ENCODE measurements around the gene ARHGAP26. TPM values are rescaled to one million over a fixed set of nuclear protein-coding genes. Genes with fewer than 3 reads are reported as not detected.

The ARHGAP26 gene
- total RNA-seq, 2 experiments from 2014 or later, result 17.0 to 19.5 TPM

DNA sequence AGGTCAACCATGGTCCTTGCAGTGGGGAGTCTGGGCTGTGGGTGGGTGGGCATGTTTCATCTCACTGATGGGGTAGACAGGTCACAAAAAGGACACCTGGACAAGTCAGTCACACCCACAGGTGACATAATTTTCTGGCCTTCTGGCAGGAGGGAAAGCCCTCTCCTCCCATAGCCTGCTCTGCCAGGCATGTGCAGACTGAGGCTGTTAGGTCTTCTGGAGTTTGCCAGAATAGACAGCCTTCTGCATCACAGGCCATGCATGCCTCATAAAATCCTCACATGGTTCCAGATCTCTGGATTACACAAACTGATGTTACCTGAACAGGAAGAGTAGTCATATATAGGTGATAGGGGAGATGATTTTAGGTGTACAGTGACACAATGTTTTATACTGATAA is 49.1 kb downstream of the ARHGAP26 start:
- Mint-ChIP-seq H3K4me3 (no peak overlapping the region), H3K27me3 (ENCODE audit: low read depth) (no peaks in the 10 kb centered on the region), H3K27ac (no peak overlapping the region), H3K4me1 (ENCODE audit: low read depth) (peaks cover 63% of the 10 kb centered on the region), H3K9me3 (peaks cover 2% of the 10 kb centered on the region), H3K36me3 (ENCODE audit: low read depth) (peaks cover 6% of the 10 kb centered on the region)
- DNase-seq, result no peak
- intact Hi-C loops (cut with micrococcal nuclease), result no loop called here
- CTCF ChIA-PET, result interaction anchor here (0.9 kb wide), 1 partner anchor 10 kb away, joined by 3 read pairs; no protein-coding TSS in a partner anchor

- H3K27me3 Mint-ChIP-seq (ENCODE audit: low read depth), result no peaks in the 10 kb centered on the region
- no peak overlapping the region for H3K27ac Mint-ChIP-seq
- H3K36me3 Mint-ChIP-seq (ENCODE audit: low read depth), result peaks cover 5% of the 10 kb centered on the region
- H3K4me1 Mint-ChIP-seq (ENCODE audit: low read depth), result peaks cover 69% of the 10 kb centered on the region
- CTCF ChIA-PET, result interaction anchor here (1.1 to 2.1 kb wide), 2 partner anchors 71 to 107 kb away, joined by 4 to 6 read pairs; no protein-coding TSS in a partner anchor
- intact Hi-C loops (cut with micrococcal nuclease), result loop anchor here (5.0 to 10.0 kb wide), 6 partner anchors 237 to 1367 kb away; no protein-coding TSS in a partner anchor
- H3K9me3 Mint-ChIP-seq, result peaks cover 2% of the 10 kb centered on the region
- H3K4me3 Mint-ChIP-seq, result no peak overlapping the region
- no peak for DNase-seq
Measured at GRCh38 chr5:142819825-142820224, 49.6 kb downstream of the ARHGAP26 start.

DNA sequence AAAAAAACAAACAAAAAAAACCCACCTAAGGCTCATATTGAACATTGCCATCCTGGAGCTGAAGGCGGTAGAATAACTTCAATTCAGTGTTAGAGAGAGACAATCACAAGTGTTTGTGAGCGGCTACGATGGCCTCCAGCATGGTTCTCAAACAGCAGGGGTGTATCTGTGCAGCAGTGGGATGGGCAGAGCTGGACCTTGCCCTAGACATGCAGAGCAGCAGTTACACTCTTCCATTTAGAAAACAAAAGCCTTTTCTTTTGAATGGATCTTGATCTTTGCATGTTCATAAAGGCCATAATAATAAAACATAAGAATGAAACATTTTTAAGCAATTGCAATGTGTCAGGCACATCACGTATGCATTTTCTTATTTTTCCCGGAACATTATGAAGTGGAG is 50.3 kb downstream of the ARHGAP26 start:
- intact Hi-C loops (cut with micrococcal nuclease), result loop anchor here (5.0 to 10.0 kb wide), 6 partner anchors 237 to 1367 kb away; no protein-coding TSS in a partner anchor
- peaks cover 4% of the 10 kb centered on the region for H3K36me3 Mint-ChIP-seq (ENCODE audit: low read depth)
- no peak overlapping the region for H3K27ac Mint-ChIP-seq
- no peak for DNase-seq
- H3K4me3 Mint-ChIP-seq, result no peak overlapping the region
- no peaks in the 10 kb centered on the region for H3K27me3 Mint-ChIP-seq (ENCODE audit: low read depth)
- CTCF ChIA-PET, result interaction anchor here (0.7 to 2.1 kb wide), 5 partner anchors 46 to 196 kb away, joined by 3 to 9 read pairs (median 4); no protein-coding TSS in a partner anchor
- peaks cover 71% of the 10 kb centered on the region for H3K4me1 Mint-ChIP-seq (ENCODE audit: low read depth)
- H3K9me3 Mint-ChIP-seq, result peaks cover 2% of the 10 kb centered on the region

- intact Hi-C loops (cut with micrococcal nuclease), result loop anchor here (5.0 to 10.0 kb wide), 6 partner anchors 236 to 1366 kb away; no protein-coding TSS in a partner anchor
- no peak for DNase-seq
- Mint-ChIP-seq H3K36me3 (ENCODE audit: low read depth) (peaks cover 2% of the 10 kb centered on the region), H3K27ac (peak overlapping the region; percentile 54), H3K4me3 (no peak overlapping the region), H3K9me3 (peaks cover 2% of the 10 kb centered on the region), H3K27me3 (ENCODE audit: low read depth) (no peaks in the 10 kb centered on the region), H3K4me1 (ENCODE audit: low read depth) (peaks cover 78% of the 10 kb centered on the region)
- CTCF ChIA-PET, result interaction anchor here (0.7 to 2.4 kb wide), 9 partner anchors 21 to 108 kb away, joined by 3 to 9 read pairs (median 3); no protein-coding TSS in a partner anchor
Measured at GRCh38 chr5:142821034-142821732, 51.0 kb downstream of the ARHGAP26 start.

GRCh38 chr5:142821733-142822487 is 51.7 kb downstream of the ARHGAP26 start:
- DNase-seq, result peak; percentile 49
- CTCF ChIA-PET, result interaction anchor here (0.7 to 2.4 kb wide), 12 partner anchors 21 to 109 kb away, joined by 3 to 9 read pairs (median 4); no protein-coding TSS in a partner anchor
- Mint-ChIP-seq H3K4me3 (no peak overlapping the region), H3K9me3 (peaks cover 2% of the 10 kb centered on the region), H3K27ac (peak overlapping the region; percentile 54), H3K36me3 (ENCODE audit: low read depth) (peaks cover 2% of the 10 kb centered on the region), H3K27me3 (ENCODE audit: low read depth) (no peaks in the 10 kb centered on the region), H3K4me1 (ENCODE audit: low read depth) (peaks cover 78% of the 10 kb centered on the region)
- intact Hi-C loops (cut with micrococcal nuclease), result loop anchor here (1.0 to 10.0 kb wide), 13 partner anchors 22 to 1365 kb away; partner anchors contain the start of gene ARHGAP26

GRCh38 chr5:142823126-142823525 is 52.9 kb downstream of the ARHGAP26 start:
- no peak for DNase-seq
- no peak overlapping the region for H3K4me3 Mint-ChIP-seq
- CTCF ChIA-PET, result interaction anchor here (1.2 to 2.4 kb wide), 6 partner anchors 23 to 76 kb away, joined by 3 to 8 read pairs (median 5); partner anchors contain the start of gene ARHGAP26
- H3K36me3 Mint-ChIP-seq (ENCODE audit: low read depth), result peaks cover 2% of the 10 kb centered on the region
- H3K27me3 Mint-ChIP-seq (ENCODE audit: low read depth), result no peaks in the 10 kb centered on the region
- peaks cover 80% of the 10 kb centered on the region for H3K4me1 Mint-ChIP-seq (ENCODE audit: low read depth)
- peak overlapping the region; percentile 5 for H3K27ac Mint-ChIP-seq
- intact Hi-C loops (cut with micrococcal nuclease), result loop anchor here (5.0 to 10.0 kb wide), 6 partner anchors 234 to 1364 kb away; no protein-coding TSS in a partner anchor
- peaks cover 2% of the 10 kb centered on the region for H3K9me3 Mint-ChIP-seq

DNA sequence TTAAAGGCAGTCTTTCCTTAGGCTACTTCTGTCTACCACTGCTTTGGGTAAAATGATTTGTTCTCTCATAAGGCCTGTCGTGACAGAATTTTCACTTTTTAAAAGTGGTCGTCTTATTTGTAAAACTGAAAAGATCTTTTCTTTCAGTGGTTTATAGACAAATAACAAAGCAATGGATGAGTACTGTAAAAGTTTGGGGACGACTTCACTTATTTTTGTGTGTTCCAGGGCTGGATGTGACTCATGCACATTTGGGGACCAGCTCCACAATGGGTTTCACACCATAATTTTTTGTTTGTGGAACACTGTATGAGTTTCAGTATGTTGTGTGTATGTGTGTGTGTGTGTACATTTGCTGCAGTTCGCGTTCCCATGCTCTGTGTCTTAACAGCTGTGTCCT is 53.6 kb downstream of the ARHGAP26 start:
- intact Hi-C loops (cut with micrococcal nuclease), result loop anchor here (5.0 to 10.0 kb wide), 6 partner anchors 233 to 1363 kb away; no protein-coding TSS in a partner anchor
- DNase-seq, result no peak
- peaks cover 2% of the 10 kb centered on the region for H3K9me3 Mint-ChIP-seq
- H3K4me3 Mint-ChIP-seq, result no peak overlapping the region
- CTCF ChIA-PET, result interaction anchor here (0.5 to 2.4 kb wide), 11 partner anchors 23 to 570 kb away, joined by 3 to 8 read pairs (median 4); partner anchors contain the start of gene ARHGAP26
- peaks cover 2% of the 10 kb centered on the region for H3K36me3 Mint-ChIP-seq (ENCODE audit: low read depth)
- H3K4me1 Mint-ChIP-seq (ENCODE audit: low read depth), result peaks cover 86% of the 10 kb centered on the region
- no peaks in the 10 kb centered on the region for H3K27me3 Mint-ChIP-seq (ENCODE audit: low read depth)
- peak overlapping the region; percentile 2 for H3K27ac Mint-ChIP-seq

DNA sequence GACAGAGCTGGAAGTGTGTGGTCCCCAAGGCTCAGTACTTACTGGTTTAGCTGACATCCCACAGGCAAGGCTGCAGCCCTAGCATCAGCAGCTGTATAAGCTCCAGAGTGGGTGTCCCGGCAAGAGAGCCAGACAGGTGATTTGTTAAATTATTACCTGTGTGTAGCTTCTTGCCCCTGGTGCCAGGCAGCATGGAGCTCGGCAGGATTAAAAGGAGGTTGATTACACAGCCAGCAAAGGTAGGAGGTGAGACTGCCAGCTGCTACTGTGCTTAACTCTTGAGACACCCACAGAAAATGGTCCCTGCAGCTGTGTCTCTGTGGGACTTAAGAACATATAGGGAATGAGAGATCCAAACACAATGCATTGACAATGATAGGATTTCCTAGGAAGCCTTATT is 54.2 kb downstream of the ARHGAP26 start:
- Mint-ChIP-seq H3K27me3 (ENCODE audit: low read depth) (no peaks in the 10 kb centered on the region), H3K27ac (no peak overlapping the region), H3K36me3 (ENCODE audit: low read depth) (peaks cover 2% of the 10 kb centered on the region), H3K4me1 (ENCODE audit: low read depth) (peaks cover 90% of the 10 kb centered on the region), H3K4me3 (no peak overlapping the region), H3K9me3 (peaks cover 2% of the 10 kb centered on the region)
- CTCF ChIA-PET, result interaction anchor here (0.6 to 1.8 kb wide), 9 partner anchors 24 to 446 kb away, joined by 3 to 7 read pairs (median 4); partner anchors contain the start of gene ARHGAP26
- intact Hi-C loops (cut with micrococcal nuclease), result loop anchor here (5.0 to 10.0 kb wide), 6 partner anchors 233 to 1363 kb away; no protein-coding TSS in a partner anchor
- no peak for DNase-seq

DNA sequence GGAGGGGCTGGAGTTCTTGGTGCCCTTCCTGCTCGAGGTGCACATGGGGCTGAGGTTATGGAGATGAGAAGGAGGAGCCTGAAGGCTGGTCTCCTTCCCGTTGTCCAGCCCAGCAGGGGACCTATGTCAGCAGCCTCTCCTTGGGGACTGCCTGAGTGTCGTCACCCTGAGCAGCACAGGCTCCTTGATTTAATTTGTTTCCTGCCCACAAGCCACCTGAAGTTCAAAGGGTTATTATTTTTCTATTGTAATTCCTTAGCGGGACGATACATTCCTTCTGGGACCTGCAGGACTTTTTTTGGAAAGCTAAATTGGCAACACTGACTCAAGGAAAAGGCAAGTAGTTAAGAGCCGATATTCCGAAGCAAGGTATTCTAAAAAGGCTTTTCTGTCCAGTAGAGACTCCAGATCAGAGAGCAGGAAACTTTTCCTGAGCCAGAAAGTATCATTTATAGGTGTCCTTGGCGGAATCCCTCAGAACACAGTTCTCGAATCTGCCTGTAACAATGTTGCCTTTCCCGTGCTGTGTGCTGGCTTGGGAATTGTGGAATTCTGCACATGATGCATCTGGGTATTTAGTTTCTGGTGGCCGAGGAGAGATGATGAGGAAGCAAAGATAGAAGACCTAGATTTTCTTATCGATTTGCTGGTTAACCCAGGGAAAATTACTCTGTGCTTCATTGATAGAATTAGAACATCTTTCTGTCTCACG is 55.4 kb downstream of the ARHGAP26 start:
- Mint-ChIP-seq H3K4me3 (no peak overlapping the region), H3K27ac (no peak overlapping the region), H3K36me3 (ENCODE audit: low read depth) (peaks cover 2% of the 10 kb centered on the region), H3K4me1 (ENCODE audit: low read depth) (peaks cover 86% of the 10 kb centered on the region), H3K27me3 (ENCODE audit: low read depth) (no peaks in the 10 kb centered on the region), H3K9me3 (peaks cover 2% of the 10 kb centered on the region)
- intact Hi-C loops (cut with micrococcal nuclease), result loop anchor here (1.0 to 10.0 kb wide), 8 partner anchors 39 to 731 kb away; partner anchors contain the start of gene ARHGAP26
- no peak for DNase-seq
- CTCF ChIA-PET, result no interaction called here

GRCh38 chr5:142826093-142826492 is 55.9 kb downstream of the ARHGAP26 start:
- Mint-ChIP-seq H3K27ac (no peak overlapping the region), H3K27me3 (ENCODE audit: low read depth) (no peaks in the 10 kb centered on the region), H3K4me1 (ENCODE audit: low read depth) (peaks cover 83% of the 10 kb centered on the region), H3K9me3 (no peaks in the 10 kb centered on the region), H3K4me3 (no peak overlapping the region), H3K36me3 (ENCODE audit: low read depth) (no peaks in the 10 kb centered on the region)
- DNase-seq, result no peak
- intact Hi-C loops (cut with micrococcal nuclease), result loop anchor here (1.0 to 10.0 kb wide), 8 partner anchors 38 to 731 kb away; partner anchors contain the start of gene ARHGAP26
- CTCF ChIA-PET, result interaction anchor here (1.2 kb wide), 1 partner anchor 113 kb away, joined by 5 read pairs; no protein-coding TSS in a partner anchor
